DOHH2 (cell line): ENCODE measurements around the gene PCNX3.

Source experiments
- EZH2phosphoT487 ChIP-seq: fragments of 200-600 bp; sonication (generic); IDR thresholded peaks from 2 replicates; pipeline ENCODE4 v1.6.1; 2017; ENCODE audit warnings: borderline replicate concordance, mild to moderate bottlenecking, antibody characterized with exemption, low read length, moderate library complexity, mixed read lengths
- TF ChIP-seq, protein P1 (sequence below): fragments of 200-600 bp; sonication (generic); IDR thresholded peaks from one replicate; pipeline ENCODE4 v1.5.1; 2014; ENCODE audit warnings: antibody characterized with exemption, mild to moderate bottlenecking, low read depth, low read length; ENCODE audit not compliant: poor library complexity, severe bottlenecking

DNA sequence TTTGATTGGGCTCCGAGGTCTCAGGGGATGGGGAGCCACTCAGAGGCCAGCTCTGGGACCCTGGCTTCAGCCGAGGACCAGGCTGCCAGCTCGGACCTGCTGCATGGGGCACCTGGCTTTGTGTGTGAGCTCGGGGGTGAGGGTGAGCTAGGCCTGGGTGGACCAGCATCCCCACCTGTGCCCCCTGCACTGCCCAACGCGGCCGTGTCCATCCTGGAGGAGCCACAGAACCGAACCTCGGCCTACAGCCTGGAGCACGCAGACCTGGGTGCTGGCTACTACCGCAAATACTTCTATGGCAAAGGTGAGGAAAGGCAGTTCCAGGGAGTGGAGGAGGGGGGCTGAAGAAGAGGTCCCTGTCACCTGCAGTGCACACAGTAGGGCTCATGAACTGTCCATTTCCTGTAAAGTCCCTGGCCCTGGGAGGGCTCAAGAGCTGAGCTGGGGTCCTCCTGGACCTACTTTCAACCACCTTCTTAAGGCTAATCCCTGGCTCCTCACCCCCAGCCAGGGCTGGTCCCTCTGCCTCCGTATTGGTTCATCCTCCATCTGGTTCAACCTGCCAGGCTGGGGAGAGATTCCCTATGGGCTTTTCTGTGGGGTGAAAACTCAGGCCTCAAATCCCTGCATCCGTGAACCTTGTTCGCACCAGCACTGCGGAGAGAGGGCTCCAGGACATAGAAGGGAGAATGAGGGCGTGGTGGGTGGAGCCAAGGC, 25.9 kb downstream of the PCNX3 start:
- TF ChIP-seq, protein P1, sequence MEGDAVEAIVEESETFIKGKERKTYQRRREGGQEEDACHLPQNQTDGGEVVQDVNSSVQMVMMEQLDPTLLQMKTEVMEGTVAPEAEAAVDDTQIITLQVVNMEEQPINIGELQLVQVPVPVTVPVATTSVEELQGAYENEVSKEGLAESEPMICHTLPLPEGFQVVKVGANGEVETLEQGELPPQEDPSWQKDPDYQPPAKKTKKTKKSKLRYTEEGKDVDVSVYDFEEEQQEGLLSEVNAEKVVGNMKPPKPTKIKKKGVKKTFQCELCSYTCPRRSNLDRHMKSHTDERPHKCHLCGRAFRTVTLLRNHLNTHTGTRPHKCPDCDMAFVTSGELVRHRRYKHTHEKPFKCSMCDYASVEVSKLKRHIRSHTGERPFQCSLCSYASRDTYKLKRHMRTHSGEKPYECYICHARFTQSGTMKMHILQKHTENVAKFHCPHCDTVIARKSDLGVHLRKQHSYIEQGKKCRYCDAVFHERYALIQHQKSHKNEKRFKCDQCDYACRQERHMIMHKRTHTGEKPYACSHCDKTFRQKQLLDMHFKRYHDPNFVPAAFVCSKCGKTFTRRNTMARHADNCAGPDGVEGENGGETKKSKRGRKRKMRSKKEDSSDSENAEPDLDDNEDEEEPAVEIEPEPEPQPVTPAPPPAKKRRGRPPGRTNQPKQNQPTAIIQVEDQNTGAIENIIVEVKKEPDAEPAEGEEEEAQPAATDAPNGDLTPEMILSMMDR, result no peak
- TF ChIP-seq EZH2phosphoT487, result no peak
